Subcutaneous adipose tissue (tissue), 4 donors: ENCODE measurements around the gene RBM20. TPM values are rescaled to one million over a fixed set of nuclear protein-coding genes. Genes with fewer than 3 reads are reported as not detected.

Experiments
- total RNA-seq, 4 donors: library from RNA; depleted of rRNA; stranded (reverse); fragments of >200 nt; gene quantifications; one replicate each; pipeline ENCODE4 v1.1.0, GENCODE V29; 2016
- TF ChIP-seq, protein P1 (sequence below): fragments of 450-650 bp; IDR thresholded peaks from one replicate; pipeline ENCODE4 v1.5.1; 2016; ENCODE audit warnings: low read depth, mild to moderate bottlenecking, control low read depth, antibody characterized with exemption, moderate library complexity

Gene RBM20
- total RNA-seq, 4 donors from 2014 or later = 0.88 to 10.3 (median 3.5) TPM

DNA sequence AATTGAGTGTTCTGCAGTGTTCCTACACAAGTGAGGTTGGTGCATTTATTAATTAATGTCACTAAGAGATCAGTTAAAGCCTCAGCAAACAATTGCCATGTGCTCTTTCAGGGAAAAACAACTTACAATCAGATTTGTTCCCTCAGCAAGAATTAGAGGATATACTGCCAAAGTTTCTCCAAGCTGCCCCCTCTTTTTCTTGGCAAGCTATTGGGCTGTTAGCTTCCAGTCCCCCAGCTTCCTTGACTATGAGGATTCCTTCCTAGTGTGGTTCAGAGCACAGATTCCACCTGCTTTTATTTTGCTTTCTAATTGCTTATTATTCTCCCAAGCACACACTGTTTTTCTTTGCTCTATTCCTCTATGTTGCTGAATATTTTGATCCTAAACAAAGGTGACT is 112.7 kb downstream of the RBM20 start:
- TF ChIP-seq, protein P1, sequence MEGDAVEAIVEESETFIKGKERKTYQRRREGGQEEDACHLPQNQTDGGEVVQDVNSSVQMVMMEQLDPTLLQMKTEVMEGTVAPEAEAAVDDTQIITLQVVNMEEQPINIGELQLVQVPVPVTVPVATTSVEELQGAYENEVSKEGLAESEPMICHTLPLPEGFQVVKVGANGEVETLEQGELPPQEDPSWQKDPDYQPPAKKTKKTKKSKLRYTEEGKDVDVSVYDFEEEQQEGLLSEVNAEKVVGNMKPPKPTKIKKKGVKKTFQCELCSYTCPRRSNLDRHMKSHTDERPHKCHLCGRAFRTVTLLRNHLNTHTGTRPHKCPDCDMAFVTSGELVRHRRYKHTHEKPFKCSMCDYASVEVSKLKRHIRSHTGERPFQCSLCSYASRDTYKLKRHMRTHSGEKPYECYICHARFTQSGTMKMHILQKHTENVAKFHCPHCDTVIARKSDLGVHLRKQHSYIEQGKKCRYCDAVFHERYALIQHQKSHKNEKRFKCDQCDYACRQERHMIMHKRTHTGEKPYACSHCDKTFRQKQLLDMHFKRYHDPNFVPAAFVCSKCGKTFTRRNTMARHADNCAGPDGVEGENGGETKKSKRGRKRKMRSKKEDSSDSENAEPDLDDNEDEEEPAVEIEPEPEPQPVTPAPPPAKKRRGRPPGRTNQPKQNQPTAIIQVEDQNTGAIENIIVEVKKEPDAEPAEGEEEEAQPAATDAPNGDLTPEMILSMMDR = no peak

DNA sequence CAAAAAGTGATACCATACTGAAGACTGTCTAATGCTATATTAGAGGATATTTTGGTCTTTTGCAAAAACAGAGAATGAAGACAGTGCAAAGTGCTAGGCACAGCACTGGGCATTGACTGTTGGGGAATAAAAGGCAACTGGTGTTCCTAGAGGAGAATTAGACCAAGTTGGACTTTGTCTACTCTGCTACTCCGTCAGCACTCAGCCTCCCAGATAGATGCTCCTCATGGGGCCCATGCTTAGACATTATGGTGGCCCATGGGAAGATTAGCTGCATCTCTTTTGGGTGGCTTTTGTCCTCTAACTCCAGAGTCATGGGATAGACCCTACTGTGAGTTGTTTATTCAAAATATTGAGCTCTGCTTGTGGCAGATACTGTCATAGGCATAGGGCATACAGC is 113.5 kb downstream of the RBM20 start:
- TF ChIP-seq, protein P1 = no peak

DNA sequence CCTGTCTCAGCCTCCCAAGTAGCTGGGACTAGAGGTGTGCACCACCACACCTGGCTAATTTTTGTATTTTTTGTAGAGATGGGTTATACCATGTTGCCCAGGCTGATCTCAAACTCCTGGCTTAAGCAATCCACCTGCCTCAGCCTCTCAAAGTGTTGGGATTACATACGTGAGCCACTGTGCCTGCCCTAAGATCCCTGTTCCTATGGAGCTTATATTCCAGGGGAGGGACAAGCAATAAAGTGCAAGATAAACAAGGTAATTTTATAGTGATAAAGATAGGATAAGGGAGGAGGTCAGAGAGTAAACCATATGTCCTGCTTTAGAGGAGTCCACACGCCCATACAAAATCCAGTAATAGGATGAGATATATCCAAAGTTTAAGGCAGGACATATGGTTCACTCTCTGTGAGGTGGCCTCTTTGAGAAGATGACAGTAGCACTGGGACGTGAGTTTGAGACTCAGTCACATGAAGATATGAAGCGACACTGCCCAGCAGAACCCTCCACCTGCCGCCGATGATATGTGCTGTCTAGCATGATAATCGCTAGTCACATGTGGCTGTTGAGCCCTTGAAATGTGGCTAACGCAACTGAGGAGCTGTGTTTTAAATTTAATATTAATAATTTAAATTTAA is 114.1 kb downstream of the RBM20 start:
- TF ChIP-seq, protein P1 = no peak

DNA sequence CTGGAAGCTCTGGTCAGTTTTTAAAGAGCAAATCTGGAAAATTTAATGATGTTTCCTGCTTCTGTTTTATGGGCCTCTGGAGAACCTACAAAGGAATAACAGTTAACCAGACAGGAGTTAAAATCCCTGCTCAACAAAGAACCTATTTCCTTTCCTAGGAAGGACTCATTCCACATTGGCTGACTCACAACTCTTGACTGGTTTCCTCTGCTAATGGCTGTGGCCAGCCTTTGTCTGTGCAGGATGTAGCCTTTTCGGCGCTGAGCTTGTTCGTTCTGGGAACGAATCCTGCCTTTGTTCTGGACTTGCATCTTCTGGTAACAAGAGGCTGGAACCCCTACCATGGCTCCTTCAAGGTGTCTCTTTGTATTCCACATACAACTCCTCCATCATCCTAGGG is 114.8 kb downstream of the RBM20 start:
- TF ChIP-seq, protein P1 = no peak

DNA sequence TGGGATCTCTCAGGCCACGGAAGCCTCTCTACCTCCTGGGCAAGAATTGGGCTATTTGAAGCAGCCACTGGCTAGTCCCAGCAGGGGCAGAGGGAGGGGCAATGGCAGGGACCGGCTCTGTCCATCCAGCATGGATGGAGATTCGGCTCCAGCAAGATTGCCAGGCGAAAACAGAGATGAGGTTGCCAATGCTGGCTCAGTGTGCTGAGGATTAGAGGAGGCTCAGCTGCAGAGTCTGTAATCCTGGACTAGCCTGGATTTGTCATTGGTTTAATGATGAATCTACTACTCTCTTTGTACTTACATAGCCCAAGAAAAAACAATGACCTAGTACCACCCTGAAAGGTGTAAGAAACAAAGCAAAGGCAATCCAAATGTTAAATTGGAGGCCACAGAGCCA is 115.4 kb downstream of the RBM20 start:
- TF ChIP-seq, protein P1 = no peak

DNA sequence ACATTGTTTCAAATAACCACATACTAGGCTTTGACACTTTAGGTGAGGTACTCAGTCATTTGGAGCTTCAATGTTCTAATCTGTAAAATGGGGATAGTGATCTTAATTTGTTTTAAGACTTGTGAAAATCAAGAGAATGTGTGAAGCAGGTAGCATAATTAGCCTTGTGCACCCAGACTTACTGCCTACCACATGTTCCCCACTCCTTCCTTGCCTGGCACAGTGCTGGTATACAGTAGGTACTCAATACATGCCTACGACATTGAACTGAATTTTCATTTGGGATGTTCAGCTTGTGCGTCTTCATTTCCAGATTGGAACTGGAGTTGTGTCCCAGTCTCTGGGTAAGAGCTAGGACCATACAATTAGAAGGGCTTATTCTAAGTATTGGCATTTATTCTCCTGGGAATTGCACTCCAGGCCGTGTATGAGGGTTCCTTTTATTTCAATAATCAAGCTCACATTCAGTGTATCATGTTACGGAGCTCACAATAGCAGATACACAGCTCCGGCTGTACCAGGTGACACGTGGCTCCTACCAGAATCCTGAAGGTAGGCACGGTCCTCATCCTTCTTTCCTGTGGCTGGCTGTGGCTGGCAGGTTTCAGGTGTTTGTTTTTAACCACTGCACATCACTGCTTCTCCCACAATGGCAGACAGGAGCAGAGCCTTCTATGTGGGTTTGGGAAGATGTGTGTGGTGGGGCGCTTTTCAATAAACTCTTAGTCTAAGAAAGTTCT is 118.1 kb downstream of the RBM20 start:
- TF ChIP-seq, protein P1 = no peak

DNA sequence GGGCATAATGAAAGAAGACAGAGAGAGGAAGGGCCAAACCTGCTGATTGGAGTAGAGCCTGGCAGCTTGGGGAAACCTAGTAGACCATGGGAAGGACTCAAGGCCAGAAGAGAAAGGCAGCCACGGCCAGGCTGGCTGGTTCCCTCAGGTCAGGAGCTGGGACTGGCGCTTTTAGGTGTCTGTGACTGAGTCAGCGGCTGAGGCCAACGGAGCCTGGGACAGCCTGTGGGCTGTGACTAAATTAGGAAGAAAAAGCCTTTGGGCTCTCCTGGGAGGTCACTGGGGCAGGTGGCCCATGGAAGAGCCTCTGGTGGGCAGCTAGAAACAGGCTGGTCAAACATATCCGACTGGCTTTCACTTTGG is 118.7 kb downstream of the RBM20 start:
- TF ChIP-seq, protein P1 = no peak
